DMS79 (cell line): ENCODE measurements around the gene ZBTB7C.

Source experiments
- DNase-seq: peaks from one replicate; lab custom pipeline; 2025; lab: John Stamatoyannopoulos, UW

The ZBTB7C gene

DNA sequence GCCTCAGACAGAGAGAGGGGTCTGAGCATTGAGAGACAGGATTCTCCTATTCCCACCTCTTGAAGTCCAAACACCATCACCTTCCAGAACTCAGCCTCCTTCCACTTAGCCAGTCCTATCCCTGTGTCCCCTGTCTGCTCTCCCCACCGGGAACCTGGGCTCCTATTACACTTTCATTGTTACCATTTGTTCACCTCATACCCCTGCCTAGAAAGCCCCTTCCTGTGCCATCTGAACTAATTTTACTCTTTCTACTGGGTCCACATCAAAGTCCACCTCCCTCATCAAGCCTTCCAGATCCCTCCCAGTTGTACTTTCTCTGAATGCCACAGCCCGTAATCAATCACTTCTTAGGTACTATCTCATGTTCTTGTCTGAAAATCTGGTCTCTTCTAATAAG lies 220.6 kb downstream of the ZBTB7C start:
- DNase-seq = no peak

DNA sequence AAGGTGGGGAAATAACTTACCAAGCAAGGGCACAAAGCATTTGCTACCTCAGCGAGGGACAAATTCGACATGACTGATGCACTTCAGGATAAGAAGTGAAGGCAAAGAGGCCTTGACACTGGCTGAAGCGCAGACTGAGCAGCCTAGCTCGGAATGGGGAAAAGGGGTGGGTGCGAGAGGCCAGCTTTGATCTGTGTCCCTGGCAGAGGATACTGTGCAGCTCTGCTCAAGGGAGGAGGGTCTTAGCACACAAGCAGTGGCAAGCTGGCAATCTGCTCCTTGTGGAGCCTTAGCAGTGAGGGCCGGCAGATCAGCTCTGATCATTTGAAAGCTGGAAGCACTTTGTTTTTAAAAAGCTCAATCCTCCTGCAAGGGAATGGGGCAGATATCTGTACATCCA lies 222.3 kb downstream of the ZBTB7C start:
- no peak for DNase-seq

DNA sequence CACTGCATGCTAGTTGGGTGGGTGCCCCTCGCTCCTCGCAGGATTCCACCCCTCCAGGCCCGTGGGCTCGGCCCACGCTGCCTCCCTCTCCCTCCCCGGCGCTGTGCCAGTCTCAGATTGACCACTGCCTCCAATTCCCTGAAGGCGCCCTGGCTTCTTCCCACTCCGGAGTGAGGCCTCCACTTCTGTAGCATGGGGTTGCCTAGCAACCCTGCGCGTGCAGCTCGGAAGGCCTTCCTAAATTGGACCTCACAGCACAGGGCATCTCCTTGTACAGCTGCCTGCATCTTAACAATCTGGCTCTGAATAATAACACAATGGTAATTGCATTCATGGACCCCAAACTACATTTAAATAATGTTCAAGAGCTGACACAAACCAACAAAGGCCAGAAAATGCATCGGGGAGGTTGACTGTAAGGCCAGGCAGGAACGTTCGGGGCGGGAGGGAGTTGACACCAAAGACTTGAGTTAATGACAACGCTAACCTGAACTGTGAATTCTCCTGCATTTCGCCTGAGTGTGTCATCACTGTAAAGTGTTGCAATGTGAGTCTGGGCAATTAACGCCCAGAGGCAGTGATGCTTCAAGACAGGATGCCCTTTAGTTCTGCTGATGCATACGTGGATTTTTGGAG lies 222.9 kb downstream of the ZBTB7C start:
- peak; percentile 36 for DNase-seq

DNA sequence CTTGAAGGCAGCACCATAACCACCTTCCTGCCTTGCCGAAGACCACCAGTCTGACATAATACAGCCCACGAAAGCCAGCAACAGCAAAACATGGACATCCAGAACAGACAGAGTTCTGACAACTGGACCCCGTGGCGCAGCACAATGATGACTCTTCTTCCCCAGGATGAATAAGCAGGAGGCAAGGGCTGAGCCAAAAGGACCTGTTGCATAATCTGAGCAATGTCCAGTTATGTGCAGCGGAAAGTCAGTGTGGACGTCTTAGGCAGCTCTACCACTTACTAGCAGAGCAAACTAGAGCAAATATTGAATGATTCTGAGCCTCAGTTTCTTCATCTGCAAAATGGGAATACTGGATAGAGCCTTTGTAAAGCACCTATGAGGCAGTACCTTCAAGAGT lies 225.1 kb downstream of the ZBTB7C start:
- DNase-seq = no peak

DNA sequence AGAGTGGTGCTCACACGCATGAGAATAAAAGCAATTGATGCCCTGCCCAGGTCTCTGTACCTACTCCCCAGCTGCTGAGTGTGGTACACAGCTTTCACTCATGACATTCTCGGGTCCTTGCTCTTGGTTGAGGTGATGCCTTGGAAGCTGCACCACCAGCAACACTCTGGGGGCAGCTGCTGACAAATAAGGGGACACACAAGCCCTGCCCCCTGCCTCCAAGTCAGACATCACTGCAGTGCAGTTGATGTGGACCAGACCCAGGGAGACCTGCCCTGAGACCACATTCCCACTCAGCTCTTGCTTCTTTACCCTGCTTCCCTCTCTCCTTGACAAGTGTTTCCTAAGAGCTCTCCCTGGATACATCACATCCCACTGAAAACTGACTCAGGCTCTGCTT lies 225.6 kb downstream of the ZBTB7C start:
- no peak for DNase-seq

DNA sequence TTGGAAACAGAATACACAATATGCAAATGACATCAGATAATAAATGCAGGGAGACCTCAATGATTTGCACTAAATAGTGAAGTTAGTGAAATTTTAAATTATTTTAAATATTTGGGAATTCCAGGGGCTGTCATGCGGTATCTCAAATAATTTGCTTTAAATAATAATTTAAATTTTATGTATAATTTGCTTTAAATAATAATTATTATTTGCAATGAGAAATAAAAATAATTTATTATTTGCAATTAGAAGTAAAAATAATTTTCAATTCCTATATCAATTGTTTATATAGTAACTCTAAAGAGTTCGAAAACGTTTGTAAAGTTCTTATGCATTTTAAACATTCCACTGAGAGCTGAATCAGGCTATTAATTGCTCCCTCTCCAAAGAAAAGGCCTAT lies 226.4 kb downstream of the ZBTB7C start:
- DNase-seq = no peak

DNA sequence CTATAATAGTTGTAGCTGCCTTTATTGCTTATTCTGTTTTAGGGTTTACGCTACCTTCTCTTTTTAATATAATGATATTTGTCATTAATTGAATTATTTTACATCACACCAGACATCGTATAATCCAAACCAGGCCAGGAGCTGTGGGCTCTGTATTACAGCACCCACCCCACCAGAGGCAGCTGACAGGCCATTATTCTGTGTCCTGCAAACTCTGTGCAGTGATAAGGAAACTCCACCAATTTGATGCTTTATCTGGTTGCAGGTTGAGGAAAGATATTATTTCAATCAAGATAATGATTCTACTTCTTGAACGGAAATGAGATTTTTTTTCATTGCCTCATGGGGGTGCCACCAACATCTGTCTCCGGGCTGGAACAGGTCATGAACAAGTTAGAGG lies 227.3 kb downstream of the ZBTB7C start:
- no peak for DNase-seq

DNA sequence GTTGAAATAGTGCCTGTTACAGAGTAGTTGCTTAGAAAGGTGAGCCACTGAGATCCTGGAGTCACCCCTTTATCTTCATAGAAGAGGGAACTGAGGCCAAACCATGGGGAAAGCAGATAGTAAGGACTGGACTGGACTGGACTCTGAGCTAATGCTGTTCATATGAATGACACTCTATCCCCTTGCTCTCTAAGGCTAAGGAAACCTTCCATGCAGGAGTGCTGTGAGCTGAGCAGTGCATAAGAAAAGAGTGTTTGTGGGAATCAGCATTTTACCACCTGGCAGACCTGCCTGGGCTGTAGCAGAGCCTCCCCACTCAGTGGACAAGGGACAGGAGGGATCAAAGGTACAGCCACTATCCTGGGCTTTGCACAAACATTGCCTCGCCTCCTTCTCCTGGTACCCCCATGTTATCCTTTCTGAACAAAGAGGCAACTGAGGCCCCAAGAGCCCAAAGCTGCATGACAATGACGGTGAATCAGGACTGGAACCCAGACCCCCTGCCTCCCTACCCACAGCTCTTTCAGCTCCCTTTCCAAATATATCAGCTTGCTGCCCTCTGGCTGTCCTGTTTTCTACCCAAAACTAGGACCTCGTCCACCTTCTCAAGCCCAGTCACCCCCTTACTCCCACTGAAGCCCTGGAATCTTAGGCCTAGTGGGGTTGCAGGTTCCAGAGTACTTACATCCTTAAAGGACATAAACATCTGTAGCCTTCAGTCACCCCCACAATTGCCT lies 227.9 kb downstream of the ZBTB7C start:
- DNase-seq = no peak

DNA sequence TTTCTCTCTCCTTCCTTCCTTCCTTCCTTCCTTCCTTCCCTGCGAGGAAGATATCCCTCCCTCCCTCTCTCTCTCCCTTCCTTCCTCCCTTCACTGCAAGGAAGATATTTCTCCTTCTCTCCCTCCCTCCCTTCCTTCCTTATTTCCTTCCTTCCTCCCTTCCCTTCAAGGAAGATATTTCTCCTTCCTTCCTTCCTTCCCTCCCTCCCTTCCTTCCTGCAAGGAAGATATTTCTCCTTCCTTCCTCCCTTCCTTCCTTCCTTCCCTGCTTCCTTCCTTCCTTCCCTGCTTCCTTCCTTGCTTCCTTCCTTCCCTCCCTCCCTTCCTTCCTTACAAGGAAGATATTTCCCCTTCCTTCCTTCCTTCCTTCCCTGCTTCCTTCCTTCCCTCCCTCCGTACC lies 229.5 kb downstream of the ZBTB7C start:
- no peak for DNase-seq

DNA sequence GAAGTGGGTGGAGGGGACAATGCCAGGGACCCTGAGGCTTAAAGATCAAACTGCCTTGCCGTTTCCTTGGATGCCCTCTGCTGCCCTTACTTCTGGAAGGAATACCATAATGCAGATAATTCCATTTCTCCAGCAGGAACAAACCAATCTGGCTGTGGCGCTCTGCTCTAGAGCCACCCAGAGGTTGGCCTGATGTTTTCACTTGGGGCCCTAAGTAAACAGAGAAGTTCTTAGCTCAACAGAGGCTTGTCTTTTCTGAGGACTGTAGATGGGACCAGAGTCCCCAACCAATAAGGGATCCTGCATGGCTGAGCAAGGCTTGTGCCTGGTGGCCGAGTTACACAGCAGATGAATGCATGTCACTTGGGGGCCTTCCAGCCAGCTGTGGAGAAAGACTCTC lies 230.2 kb downstream of the ZBTB7C start:
- DNase-seq = no peak

DNA sequence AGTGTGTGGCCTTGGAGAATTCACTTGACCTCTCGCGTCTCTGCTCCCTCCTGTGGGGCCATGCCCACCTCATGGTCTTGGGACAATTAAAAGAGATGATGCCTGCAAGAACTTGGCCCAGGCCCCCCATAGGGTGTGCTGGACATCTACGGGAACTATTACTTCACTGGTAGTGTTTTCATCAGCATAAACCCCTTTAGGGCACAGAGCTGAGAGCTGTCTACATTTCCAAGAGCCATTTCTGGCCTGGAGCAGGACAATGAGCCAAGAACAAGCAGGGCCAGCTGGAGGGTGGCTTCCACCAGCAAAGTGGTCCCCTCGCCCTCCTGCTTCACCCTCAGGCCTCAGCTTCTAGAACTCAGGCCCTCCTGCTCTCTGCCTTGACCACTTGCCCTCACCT lies 232.3 kb downstream of the ZBTB7C start:
- DNase-seq = no peak

DNA sequence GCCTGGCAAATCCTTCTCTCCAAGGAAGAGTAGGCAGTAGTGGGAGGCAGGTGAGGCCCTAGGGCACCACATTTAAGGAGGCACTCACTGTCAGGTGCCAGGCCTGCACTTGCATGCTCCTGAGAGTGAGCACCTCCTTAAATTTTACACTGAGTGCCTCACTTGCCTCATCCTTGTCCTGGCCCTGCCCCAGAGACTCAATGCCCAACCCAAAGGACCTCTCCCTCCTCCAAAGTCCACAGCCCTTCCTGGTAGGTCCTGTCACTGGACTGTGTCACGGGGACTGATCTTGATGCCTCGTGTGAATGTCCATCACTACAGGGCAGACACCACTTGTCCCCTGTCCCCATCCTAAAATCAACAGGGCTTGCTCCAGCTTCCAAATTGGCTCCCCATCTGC lies 235.6 kb downstream of the ZBTB7C start:
- DNase-seq = no peak

DNA sequence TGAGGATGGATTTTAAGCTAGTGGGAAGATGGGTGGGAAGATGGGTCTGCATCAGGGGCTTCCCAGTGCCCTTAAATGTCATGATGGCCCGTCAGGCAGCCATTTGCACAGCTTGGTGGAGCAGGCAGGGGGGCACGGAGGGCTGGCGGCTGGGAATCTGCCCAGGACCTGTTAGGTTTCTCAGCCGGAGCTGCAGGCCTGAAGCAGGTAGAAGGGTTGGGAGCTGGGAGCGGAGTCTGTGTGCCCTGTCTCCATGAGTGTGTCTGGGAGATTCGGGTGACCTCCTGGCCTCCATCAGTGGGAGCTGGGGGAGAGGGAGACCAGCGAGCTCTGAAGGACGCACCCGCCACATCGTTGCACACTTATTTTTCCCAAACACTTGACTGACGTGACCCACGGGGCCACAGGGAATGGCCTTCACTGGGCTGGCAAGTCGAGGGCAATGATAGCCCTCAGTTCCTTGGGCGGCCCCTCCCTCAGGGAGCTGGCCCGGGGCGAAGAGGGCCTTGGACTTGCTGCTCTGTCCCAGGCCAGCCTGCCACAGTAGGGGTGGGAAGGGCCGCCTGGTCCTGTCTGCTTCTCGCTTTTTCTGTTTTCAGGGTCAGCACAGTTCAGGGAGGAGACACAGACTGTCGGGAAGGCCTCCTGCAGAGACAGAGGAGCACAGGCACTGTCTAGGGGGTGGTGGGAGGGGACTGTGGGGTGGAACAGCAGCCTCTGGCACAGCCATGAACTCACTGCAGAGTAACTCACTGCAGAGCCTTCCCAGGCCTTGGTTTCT lies 236.8 kb downstream of the ZBTB7C start:
- DNase-seq = no peak

DNA sequence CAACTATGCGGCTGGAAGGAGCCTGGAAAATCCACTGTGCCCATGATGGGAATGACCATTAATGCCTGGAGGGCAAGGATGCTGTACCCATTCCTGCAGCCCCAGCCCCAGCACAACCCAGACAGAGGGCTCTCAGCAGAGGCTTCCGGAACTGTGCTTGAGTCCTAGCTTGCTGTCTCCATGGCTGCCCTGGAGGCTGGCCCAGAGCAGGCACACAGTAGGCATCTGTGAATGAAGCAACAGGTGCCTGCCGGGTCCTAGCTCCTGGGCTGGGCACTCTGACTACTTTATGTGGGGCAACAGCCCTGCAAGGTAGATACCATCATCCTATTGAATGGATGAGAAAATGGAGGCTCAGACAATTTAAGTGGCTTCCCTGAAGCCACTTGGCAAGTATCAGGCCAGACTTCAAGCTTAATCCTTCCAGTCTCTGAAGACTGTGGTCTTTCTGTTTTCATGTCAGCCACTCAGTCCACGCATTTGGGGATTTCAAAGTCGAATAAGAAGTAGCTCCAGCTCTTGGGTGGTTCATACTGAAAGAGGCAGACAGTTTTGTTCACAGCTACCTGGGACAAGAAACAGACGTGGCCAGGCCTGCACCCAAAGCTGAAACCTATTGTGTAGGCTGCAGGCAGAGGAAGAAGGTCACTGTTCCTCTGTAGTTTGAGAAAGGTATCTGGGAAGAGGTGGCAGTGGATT lies 237.5 kb downstream of the ZBTB7C start:
- no peak for DNase-seq

DNA sequence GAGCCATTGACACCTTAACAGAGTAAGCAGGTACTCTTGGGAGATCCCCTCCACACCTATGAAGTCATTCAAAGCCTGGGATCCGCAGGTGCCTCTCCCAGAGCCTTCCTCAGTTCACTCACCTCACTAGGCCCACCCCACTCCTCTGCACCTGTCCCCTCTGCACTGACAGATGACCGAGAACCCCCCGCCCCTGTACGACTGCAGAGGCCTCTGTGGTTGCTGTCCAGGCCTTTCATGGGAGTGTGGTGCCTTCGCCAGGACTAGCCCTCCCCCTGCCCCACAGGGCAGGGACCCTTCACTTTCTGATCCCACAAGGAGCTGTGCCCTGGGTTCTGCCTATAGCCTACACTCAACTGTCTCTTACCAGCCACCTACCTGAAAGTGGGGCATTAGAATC lies 238.5 kb downstream of the ZBTB7C start:
- DNase-seq = no peak

DNA sequence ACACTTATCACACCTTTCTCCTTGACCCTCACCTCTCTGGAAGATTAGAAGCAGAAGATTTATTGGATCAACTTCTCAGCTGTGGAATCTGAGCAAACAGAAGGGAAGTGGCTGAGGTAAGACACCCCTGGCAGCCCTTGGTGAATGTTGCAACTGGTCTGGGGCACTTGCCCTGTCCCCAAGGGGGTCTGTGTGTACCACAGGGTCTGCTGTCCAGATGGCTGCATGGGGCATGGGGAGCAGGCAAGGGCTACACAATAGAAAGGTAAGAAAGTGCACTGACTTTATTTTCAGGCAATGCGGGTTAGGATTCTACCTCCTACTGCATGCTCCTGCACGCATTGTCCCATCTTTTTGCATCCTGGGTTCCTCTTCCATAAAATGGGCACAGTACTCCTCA lies 240.3 kb downstream of the ZBTB7C start:
- DNase-seq = no peak

DNA sequence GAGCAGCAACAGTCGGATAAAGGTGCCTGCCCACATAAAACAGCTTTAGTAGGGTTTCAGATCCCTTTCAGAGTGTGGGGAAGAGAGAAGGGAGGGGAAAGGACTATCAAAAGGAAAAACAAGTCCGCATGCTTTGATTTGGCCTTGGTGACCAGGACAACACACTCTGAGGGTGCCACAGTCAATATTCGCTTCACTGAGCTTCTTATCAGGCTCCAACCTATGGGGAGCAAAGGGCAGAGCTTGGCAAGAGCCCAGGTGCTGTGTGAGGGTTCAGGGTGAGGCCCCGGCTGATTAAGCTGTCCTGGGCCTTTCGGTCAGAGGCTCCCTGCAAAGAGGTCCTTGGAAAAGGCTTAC lies 241.3 kb downstream of the ZBTB7C start:
- no peak for DNase-seq

DNA sequence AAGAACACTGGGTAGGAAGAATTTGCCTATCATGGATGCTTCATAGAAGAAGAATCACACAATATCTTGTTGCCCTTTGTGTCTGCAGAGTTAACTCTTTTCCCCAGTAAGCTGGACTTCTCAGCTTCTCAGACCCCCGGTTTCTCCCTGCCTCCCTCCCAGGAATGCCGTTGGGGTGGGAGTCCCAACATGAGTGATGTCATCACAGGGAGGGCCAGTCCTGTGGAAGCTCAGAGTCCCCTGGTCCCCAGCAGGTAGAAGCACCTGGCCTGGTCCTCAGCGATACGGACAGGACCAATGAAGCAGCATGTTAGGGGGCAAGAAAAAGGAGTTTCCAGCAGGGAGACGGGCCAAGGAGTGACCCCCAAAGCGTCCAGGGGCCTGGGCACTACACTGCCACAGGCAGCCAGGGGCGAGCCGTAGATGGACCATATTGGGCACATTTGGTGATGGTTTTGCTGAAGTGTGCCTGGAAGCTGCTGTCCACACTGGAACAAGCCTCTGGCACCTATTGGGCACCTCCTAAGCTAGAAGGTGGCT lies 242.8 kb downstream of the ZBTB7C start:
- no peak for DNase-seq

DNA sequence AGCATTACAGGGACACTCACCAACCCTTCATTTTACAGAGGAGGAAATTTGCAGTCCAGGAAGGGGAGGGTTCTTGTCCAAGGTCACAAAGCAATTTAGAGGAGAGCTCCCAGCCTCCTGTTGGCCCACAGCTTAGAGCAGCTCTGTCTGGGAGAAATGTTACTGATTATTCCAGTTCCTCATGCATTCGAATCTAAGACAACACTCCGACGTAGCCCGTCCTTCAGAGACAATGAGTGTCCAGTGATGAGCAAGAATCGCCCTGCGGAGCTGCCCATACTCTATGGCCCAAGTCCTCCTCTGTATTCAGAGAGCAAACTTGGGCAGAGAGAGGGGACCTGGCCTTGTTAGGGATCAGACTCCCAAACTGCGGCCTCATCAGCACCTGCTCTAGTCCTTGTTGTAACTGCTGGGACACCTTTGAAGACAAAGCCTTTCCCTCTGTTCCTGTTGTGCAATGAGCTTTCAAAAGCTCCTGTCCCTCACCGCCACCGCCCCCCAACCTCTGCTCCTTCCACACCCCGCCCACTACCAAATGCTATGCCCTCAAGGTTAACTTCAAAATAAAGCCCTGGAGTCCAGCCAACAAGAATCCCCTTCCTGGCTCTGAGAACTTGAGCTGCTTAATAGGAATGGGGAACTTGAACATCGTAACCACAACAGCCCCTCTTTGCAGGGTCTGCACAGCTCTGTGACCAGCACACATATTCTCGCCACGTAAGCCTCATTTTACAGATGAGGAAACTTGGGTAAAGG lies 243.9 kb downstream of the ZBTB7C start:
- peak; percentile 57 for DNase-seq

DNA sequence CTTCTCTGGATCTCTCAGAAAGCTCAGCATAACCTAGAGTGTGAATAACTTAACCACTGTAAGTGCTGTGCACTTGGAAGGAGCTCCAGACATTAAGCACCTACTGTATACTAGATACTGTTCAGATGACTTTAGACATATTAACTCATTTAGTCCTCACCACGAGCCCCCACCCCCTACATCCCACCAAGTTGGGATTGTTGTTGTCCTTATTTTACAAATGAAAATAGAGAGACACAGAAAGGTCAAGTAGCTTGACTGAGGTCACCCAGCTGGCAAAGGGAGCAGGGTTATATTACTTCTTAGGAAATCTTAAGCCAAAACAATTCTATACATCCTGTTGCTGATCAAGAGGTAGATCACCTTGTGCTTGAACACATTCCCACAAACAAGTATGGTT lies 244.5 kb downstream of the ZBTB7C start:
- no peak for DNase-seq

DNA sequence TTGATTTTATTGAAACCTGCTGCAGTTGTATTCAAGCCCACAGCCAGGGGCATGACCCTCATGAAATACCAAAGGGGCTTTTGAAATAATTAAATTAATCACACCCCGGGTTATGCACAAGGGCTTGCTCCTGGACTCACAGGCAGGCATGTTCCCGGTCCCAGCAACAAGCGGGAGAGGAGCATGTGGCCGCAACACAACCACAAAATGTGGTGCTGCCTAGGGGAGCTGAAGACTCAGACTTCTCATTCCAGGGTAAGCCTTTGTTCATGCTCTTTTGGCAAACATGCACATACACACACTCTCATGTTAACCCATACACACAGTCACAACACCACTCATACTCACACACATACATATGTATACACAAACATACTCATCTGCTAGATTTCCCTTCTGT lies 245.1 kb downstream of the ZBTB7C start:
- DNase-seq = no peak

DNA sequence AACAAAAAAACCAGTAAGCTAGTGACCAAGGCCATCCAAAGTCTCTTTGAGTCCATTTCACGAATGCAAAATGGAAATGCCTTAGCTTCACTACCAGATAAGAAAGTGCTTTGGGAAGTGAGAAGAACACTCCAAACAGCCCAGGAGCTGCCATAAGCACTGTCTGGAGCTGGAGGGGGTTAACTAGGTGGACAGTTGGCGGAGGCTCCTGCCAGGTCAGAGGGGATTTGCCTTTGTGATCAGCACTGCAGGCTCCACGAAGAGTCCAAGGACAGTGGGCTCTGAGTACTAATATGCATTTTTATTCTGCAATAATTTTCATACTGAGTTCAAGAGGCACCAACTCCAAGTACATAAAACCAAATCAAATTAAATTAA lies 245.5 kb downstream of the ZBTB7C start:
- DNase-seq = no peak
